GM10847 (cell line): Measurements from ENCODE around the gene CLDN20.

ENCODE experiments used
- POLR2A ChIP-seq: IDR thresholded peaks from 2 replicates; pipeline ENCODE4 v1.6.1; 2011; ENCODE audit not compliant: insufficient read length; ENCODE audit errors: extremely low read depth

Gene CLDN20

DNA sequence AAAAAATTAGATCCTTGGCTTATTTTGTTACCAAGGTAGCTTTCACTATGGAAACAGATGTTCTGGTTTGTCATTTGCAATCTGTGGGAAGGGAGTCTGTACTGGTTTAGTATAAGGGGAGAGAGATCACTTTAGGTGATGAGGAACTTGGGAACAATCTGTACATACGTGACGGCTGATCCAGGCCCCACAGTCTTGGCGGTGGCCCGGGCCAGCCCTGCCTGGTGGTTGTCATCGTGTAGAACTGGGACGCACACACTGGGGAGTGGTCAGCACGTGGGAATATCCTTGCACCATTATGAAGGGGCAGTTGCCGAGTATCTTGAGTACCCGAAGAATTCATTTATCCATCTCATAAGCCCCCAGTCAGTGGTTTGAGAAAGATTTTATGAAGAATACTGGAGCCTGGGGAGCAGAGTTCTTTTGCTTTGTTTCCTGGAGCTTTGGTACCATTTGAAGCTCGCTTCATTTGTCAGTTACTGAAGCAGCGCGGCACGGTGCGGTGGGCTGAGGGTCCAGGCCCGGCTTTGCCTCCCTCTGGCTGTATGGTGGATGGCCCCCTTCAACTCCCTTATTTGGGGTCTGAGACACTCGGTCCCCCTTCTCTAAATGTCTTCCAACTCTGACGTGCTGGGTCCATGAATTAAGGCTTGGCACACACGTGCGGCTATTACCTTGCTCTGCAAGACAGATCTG, 22.8 kb upstream of the CLDN20 start:
- TF ChIP-seq POLR2A: no peak

DNA sequence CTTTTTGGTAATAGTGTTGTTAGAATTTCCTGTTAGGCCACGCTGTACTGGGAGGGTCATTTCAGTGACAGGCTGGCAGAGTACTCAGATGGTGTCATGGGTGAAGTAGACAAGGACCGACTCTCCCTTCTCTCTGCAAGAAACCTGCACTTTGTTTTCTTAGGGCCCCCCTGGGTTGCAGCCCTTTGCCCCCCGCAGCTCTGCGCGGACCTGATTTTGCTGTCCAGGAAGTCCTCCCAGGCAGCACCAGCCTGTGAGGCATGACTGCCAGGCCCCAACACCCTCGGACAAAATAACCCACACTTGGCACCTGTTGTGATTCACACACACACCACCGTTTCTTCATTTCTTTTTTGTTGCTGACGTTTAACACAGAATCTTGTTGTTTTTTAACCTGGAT, 21.8 kb upstream of the CLDN20 start:
- no peak for TF ChIP-seq POLR2A

DNA sequence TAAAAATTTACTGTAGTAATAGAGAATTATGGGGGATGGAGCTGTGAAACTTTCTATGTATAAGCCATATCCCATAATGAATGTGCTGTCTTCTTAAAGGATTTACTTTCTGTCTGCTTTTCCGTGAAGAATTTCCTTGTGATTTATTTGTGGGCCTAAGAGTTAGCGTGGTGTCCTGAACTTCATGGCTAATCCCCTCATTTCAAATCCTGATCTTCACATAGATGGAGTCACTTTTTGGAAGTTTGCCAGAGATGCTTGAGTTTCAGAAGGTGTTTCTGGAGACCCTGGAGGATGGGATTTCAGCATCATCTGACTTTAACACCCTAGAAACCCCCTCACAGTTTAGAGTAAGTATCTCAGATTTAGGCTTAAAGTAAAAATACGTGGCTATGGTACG, 19.4 kb upstream of the CLDN20 start:
- TF ChIP-seq POLR2A: no peak

DNA sequence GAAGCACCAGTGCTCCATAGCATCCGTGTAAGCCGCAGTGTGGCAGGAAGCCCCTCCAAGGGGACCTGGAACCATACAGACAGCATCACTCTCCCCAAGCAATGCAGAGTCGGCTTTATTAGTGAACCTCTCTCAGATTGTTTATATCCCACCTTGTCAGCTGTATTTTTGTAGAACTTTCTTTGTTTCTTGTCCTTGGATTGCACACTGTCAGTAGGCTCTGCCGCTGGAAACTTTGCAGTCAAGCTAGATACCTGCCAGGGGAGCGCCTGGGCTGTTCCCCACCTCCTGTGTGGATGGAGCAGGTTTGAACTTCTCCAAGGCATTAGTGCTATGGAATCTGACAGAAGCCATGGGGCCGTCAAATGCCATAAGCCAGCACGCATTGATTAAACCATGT, 18.6 kb upstream of the CLDN20 start:
- no peak for TF ChIP-seq POLR2A

DNA sequence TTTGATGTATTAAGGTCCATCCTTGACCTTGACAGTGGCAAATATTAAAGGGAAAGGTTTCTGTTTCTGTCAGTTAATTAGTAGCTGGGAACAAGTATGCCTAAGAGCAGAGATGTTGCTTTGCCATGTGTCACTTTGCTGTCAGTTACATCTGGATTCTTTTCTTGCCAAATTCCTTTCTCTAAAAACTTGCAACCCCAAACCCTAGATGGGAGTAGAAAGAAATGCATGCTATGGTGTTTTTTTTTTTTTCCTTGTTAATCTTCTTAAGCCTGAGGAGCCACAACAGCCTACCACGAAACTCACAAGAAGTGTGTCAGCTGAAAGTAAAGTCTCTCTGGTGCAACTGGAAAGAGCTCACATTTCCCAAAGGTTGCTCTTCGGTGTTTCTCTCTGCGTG, 18.0 kb upstream of the CLDN20 start:
- TF ChIP-seq POLR2A: no peak

DNA sequence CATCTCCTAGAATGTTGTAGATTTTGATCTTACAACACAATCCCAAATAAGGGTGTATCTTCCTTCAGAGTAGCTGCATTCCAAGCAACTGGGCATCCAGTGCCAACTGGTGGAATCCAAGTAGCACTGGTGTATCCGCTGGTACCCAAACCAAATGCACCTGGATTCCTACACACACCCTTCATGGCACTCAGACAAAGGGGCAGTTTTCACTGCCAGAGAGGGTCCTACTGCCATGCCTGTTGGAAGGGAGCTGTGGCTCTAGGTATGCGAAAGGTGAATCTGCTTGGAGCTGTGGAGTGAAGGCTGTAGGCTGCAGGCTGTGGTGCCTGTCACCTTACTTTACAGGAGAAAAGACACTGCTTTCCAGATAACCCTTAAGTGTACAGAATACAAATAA, 17.0 kb upstream of the CLDN20 start:
- TF ChIP-seq POLR2A: no peak

DNA sequence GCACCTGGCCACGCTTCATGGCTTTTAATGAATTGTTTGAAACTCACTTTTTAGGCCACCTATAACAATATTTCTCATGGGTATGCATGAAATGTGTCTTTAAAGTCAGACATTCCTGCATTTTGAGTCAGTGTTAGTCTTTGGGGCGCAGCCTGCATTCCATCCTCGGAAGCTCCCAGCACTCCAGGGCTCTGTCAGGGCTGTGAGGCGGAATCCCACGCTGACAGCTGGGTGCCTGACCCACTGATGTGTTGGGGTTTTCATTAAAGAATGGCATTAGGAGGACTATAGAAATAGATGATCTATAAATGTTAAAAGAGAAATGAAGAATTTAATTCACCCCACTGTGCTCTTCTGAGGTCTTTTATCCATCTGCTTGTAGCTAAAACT, 16.2 kb upstream of the CLDN20 start:
- TF ChIP-seq POLR2A: no peak

DNA sequence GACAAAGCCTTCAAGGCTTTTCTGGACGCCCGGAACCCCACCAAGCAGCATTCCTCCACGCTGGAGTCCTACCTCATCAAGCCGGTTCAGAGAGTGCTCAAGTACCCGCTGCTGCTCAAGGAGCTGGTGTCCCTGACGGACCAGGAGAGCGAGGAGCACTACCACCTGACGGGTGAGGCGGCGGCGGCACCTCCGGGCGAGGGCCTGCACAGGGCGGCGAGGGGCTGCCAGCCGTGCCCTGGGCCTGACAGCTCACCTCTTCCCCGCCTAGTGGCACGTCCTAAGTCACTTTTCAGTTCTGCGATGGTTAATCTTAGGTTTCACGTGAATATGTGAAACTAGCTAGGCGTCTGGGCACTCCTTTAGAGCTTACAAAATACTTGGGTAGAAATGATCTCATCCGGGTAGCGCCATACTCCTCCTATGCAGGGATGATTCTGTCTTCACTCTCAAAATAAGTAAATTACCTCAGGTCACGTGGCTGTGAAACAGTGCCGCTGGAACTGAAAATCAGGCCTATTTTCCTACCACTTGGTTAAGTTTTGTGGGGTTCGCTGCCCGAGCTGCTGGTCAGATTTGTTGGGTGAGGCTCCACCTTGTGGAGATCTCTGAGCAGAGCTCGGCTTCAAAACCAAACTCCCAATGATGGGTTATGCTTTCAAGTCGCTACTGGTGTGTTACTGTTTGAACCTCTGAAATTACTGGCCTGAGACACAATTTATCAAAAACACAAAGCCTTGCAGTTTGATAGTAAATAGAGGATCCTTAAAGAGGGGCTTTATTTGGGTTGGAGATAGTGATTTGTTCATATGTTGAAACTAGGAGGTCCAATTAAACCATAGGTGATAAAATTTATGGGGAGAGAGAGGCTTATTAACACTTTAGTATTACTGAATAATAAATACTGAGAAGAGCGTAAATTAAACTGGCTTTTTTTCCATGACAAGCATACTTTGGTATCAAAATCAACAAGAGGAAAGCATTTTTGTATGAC, 15.5 kb upstream of the CLDN20 start:
- TF ChIP-seq POLR2A: no peak

DNA sequence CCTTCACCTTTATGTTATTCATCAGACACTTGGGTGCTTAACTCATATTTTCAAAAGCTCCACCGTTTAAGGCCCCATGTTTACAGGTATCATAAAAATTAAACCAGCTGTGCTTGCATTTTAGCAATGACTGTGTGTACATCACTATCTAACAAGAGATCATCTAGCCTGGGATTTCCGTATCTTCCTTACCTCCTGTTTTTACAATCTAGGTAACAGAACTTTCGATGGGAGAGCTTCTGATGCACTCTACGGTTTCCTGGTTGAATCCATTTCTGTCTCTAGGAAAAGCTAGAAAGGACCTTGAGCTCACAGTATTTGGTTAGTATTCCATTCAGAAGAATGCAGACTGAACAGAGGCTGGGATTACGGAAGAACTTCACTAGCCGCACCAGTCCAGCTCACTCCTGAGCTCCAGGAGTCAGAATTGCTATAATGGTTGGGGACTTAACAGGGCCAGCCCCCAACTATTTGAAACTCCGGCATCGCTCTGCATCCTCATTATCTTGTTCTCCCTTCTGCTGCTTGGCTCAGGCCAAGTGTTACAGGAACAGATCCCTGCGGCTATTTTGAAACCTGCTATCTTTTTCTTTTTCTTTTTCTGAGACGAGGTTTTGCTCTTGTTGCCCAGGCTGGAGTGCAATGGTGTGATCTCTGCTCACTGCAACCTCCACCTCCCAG, 13.0 kb upstream of the CLDN20 start:
- TF ChIP-seq POLR2A: no peak

DNA sequence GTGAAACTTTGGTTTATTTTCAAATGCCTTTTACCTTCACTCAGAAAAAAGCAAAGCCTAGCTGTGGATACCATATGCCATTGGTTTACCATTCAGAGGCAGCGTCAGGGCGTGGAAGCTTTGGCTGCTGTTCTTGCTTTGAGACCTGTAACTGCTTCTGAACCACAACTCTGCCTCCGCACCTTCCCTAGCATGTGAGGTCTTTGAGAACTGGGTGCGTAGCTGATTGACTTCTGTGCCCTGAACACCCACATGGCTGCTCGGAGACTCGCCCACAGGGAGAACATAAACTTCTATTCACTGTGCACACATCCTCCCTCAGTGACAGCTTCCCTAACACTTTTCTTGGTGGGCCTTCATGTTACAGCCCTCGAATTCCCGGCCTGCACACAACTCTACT, 11.2 kb upstream of the CLDN20 start:
- TF ChIP-seq POLR2A: no peak

DNA sequence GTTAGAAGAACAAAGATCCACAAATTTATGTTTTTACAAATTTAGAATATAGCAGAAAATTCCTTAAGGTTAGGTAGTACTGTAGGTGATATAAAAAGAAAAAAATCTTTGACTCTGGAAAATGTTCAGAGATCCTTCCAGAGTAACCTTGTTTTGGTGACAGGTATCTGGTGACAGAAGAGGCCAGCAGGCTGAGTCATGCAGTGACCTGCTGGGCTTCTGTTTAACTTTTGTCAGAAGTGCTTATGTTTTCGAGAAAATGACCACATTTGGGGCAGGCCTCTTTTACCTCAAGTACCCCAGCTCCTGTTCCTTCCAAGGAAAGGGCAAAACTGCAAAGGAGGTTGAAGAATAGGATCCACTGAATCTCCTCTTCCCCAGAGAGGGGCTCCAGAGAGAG, 10.5 kb upstream of the CLDN20 start:
- TF ChIP-seq POLR2A: no peak

DNA sequence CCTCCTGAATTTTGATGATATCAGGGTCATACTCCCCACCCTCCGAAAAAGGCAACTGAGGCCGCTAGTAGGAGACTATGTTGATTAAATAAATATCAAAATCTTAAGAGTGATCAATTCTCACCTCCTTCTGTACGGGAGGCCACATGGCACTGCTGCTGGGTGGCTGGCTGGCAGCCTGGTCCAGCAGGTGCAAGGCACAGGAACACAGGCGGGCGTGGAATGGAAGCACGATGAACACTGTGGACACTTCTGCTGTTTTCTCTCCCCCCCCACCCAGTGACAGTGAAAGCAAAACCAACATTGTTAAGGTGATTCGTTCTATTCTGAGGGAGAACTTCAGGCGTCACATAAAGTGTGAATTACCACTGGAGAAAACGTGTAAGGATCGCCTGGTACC, 9.7 kb upstream of the CLDN20 start:
- no peak for TF ChIP-seq POLR2A

DNA sequence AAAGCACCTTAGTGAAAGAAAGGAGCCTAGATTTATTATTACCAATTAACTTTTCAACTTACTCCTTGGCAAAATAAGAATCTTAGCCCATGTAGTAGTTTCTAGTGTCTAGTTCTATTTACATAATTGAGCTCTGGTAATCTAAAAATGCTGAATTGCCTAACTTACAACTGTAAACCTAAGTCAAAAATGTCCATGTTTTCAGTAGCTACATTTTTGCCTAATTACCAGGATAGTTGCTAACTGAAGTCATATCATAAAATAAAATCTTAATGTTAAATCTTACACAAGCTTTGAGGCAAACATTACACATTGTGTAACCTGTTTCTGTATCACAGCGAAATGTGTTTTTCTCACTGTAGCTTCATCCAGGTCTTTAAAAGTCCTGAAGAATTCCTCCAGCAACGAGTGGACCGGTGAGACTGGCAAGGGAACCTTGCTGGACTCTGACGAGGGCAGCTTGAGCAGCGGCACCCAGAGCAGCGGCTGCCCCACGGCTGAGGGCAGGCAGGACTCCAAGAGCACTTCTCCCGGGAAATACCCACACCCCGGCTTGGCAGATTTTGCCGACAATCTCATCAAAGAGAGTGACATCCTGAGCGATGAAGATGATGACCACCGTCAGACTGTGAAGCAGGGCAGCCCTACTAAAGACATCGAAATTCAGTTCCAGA, 7.6 kb upstream of the CLDN20 start:
- TF ChIP-seq POLR2A: no peak

DNA sequence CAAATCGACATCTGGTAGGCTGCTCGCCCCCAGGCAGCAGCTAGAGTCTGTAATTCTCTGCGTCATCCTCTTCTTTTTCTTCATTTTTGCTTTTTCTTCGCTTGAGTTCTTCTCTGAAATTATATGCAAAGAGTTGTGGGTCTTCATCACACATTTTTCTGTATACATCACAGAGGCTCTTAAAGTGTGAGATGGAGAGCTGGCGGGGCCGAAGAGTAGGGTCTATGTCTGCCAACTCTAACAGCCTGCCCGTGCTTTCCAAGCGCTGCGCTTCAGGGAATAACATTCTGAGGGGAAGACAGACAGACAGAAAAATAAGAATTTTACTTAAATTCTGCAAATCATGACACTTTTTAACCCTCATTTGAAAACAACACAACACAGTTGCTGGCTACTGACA, 6.0 kb upstream of the CLDN20 start:
- TF ChIP-seq POLR2A: no peak

DNA sequence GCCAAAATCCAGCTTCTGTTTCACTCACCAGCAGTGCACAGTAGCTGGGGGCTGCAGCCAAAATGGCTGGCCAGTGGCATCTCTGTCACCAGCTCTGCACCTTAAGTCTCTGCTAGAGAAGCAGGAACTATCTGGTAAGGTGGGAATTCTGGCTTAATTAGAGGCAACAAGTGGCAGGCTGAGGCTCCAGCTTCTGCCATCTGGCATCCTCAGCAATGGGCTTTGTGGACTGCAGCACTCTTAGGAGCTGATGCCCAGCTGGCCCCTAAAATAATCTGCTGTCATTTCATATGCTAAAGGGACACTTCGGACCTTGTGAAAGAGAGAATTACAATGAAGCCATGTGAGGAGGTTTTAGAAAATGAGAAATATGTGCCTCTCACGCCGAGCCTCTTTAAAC, 4.6 kb upstream of the CLDN20 start:
- TF ChIP-seq POLR2A: no peak
